ENCODE results near the gene GNG7.
A peak's percentile ranks its signal among the peaks of the same experiment; 100 is the strongest.
"Not testable (repeated sequence)": the region's sequence is repeated elsewhere in the genome, so short reads cannot be mapped to it uniquely, and the experiment has no call there.

The GNG7 gene

GRCh38 chr19:2547033-2547680 lies 155.3 kb downstream of the GNG7 start:
- DNase-seq: no peak

DNA sequence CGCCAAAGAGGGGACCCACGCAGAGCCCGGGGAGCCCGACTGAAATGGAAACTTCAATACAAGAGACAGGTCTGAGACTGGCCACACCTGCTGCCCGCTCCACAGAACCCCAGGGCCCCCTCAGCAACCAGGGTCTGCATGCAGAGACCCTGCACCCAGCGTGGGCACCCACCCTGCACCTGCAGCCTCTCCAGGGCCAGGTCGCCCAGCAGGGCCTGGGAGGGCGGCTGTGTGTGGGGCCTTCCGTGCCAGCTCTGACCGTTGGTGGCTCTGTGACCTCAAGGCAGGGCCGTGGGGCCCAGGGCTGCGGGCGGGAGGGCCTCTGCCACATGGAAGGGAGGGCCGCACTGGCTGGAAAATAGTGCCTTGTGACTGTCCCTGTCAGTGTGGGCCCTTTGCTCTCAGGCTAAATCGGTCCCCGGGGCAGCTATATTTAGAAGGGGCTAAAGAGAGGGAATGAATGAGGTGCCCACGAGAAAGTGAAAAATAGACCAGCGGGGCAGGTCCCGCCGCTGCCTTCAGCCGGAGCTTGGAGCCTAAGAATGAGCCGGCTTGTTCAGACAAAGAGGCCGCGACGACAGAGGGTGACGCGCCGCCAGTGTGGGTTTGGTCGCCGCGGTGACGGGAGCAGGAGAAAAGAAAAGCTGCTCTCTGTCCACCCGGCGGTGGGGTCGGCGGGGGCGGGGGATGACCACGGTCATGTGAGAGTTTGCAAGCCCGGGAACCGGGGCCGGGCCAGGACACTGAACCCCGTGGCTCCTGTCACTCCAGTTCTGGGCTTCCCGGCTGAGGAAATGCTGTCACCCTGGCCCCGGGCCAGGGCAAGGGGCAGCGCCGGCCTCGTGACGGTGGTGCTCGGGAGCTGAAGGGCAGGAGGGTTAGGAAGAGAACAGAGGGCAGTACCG lies 156.1 kb downstream of the GNG7 start:
- DNase-seq: peak; percentile 68

DNA sequence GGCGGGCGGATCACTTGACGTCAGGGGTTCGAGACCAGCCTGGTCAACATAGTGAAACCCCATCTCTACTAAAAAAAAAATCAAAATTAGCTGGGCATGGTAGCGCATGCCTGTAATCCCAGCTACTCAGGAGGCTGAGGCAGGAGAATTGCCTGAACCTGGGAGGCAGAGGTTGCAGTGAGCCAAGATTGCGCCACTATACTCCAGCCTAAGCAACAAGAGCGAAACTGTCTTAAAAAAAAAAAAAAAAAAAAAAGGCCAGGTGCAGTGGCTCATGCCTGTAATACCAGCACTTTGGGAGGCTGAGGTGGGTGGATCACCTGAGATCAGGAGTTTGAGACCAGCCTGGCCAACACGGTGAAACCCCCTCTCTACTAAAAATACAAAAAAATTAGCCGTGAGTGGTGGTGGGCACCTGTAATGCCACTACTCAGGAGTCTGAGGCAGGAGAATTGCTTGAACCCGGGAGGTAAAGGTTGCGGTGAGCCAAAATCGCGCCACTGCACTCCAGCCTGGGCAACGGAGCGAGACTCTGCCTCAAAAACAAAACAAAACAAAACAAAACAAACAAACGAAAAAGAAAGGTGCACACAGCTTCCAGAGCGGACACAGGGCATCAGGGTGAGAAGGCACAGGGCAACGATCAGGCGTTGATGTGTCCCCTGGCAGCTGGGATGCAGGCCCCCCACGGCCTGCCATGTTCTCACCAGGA lies 156.9 kb downstream of the GNG7 start:
- not testable (repeated sequence) for DNase-seq

DNA sequence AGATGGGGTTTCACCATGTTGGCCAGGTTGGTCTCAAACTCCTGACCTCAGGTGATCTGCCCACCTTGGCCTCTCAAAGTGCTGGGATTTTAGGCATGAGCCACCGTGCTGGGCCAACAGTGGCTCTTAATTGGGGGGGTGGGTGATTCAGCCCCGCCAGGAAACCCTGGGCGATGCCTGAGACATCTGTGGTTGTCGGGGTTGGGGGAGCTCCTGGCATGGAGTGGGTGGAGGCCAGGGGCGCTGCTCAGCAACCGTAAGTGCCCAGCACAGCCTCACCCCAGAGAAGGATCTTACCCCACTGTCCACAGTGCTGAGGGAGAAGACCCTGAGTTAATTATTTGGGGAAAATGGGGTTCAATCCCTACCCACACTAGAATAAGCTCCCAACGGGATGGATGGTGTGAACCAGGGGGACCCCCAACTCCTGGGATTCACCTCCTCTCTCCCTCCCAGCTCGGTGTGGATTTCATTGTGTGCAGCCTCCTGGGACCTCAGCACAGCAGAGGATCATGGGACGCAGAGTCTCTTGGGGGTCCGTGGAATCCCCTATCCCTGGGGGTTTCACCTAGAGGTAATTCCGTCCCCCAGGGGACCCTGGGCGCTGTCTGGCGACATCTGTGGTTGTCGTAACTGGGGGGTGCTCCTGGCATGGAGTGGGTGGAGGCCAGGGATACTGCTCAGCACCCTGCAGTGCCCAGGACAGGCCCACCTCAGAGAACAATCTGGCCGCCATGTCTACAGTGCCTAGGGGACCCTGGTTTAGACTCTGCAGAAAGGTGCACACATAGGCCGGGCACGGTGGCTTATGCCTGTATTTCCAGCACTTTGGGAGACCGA lies 157.7 kb downstream of the GNG7 start:
- DNase-seq: no peak

DNA sequence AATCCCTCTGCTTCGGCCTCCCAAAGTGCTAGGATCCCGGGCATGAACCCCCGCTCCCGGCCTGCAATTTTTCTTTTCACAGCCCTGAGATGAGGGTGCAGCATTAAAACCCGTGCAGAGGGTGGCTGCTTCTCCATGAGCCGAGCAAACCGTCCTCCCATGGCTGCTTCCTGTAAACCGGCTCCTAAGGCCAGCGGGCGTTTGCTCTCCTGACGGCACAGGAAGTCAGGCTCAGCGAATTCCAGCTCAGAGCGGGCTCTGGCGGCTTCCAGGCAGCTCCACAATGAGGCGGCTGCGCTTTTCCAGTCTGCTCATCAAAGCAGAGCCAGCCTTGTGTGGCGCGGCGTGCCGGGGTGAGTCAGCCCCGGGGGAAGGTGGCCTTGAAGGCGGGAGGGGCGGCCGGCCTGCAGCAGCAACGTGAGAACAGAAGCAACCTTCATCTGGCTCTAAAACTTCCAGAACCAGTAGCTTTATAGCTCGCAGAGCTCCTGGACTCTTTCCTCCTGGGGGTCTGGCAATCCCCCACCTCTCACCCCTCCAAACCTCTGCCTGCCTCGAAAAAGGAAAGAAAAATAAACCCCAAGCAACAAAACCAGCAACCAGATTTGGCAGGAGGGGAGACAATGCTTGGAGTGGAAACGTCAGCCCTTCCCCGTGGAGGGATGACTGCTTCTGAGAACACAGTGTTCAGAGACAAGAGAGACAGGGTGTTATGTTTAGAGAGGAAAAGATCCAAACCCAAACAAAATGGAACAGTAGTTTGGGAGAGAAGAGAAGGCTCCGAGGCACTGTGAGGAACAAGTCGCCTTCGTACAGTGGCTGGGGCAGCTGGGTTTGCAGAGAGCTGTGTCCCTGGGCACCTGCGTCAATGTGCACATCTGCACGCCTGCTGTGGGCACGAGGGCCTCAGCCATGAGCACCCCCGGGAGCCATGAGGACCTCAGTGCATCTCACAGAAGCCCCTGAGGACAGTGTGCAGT lies 158.7 kb downstream of the GNG7 start:
- peak; percentile 91 for DNase-seq

DNA sequence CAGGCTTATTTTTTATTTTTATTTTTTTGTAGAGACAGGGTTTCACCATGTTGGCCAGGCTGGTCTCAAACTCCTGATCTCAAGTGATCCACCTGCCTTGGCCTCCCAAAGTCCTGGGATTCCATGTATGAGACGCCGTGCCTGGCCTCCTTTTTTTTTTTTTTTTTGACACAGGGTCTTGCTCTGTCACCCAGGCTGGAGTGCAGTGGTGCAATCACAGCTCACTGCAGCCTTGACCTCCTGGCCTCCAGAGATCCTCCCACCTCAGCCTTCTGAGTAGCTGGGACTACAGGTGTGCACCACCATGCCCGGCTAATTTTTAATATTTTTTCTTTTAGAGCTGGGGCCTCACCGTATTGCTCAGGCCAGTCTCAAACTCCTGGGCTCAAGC lies 159.4 kb downstream of the GNG7 start:
- not testable (repeated sequence) for DNase-seq

DNA sequence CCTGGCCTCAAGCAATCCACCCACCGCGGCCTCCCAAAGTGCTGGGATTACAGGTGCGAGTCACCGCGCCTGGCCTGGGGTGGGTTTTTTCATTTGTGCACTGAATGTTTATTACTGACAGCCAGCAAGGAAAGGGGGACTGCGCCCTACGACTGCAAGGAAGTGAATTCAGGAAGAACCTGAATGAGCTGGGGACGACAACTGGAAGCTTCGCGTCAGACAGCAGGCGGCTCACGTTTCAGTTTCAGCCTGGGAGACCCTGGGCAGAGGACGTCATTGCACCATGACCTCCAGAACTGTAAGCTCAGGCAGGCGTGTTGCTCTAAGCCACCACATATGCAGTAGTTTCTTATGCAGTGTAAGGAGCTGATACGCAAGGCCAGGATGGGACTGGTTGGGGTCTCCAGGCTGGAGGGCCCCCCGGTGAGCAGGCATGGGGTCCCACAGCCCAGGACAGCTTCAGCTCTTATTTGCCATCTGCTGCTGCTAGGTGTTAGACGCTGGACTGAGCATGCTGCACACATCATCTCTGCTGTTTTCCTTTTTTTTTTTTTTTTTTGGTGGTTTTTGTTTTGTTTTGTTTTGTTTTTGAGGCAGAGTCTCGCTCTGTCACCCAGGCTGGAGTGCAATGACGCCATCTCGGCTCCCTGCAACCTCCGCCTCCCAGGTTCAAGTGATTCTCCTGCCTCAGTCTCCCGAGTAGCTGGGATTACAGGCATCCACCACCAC lies 160.0 kb downstream of the GNG7 start:
- no peak for DNase-seq

DNA sequence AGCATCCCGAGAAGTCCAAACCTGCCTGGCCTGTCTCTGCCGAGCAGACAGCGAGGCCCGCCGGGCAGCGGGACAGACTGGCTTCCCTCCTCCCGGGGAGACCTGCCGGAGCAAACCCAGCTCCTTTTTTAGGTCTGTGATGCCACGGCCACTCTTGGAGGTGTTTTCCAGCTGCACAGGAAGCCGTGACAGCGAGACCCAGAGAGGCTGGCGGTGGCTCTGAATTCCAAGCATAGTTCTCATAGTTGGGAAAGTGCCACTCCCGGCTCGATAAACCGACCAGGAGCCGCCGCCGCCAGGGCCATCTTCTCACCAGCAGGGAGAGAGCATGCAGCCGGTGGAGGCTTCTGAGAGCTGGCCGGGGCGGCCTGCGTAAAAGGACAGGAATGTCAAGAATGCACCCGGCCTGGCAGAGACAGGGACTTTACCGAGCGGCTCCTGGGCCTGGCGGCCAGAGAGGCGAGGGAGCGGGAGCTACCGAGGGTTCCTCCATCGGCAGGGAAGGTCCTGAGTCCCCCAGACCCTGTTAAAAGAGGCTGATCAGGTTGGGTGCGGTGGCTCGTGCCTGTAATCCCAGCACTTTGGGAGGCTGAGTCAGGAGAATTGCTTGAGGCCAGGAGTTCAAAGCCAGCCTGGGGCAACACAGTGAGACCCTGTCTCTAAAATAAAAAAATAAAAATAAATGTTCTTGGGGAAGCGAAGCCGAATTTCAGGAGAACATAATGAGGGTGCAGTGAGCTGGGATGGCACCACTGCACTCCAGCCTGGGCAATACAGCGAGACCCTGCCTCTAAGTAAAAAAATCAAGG lies 161.6 kb downstream of the GNG7 start:
- DNase-seq: peak; percentile 89

DNA sequence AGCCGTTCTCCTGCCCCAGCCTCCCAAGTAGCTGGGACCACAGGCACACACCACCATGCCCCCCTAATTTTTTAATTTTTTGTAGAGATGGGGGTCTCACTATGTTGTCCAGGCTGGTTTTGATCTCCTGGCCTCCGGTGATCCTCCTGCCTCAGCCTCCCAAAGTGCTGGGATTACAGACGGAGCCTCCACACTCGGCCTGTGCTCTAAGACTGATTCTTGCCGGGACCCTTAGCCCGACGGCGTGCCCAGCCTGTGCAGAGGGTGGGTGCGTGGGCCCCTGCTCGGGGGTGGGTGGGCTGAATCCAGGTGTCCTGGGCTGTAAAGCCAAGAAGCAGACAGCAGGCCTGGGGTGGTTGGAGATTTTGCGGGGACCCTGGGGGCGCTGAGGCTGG lies 162.2 kb downstream of the GNG7 start:
- DNase-seq: no peak

DNA sequence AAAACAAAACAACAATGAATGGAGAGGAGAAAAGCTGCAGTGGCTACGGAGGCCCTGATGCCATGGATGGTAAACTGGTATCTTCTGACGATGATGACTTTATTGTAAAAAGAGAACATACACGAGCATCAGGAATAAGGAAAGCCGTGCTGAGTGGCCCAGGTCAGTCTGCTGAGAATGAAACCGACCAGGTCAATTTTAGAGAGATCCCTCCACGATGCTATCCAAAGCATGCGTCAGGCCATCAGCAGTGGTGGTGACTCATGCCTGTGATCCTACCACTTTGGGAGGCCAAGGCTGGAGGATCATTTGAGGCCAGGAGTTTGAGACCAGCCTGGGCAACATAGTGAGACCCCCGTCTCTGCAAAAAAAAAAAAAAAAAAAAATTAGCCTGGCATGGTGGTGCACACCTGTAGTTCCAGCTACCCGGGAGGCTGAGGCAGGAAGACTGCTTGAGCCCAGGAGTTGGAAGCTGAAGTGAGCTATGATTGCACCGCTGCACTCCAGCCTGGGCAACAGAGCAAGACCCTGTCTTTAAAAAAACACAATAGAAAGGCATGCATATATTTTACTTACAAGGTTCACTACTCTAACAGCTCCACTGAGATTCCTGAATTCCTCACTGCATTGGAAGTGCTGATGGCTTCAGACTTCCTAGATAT lies 164.3 kb downstream of the GNG7 start:
- no peak for DNase-seq

GRCh38 chr19:2537584-2537983 lies 164.9 kb downstream of the GNG7 start:
- not testable (repeated sequence) for DNase-seq

DNA sequence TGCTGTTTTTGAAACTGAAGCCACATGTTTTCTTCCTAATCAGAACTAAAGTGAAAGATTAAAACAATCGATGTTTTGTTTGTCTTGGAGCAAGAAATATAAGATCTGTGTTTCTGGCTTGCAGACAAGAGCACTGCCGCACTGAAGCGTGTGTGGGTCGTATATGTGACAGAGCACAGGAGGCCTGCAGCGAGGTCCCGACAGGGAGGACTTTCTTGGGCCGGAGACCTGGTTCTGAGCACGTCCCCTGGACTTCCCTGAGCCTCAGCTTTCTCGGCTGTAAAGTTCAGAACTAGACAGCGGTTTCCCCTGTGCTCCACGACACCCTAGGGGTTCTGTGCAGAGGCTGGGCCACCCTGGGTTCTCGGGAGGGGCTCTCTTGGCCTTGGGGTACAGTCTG lies 166.0 kb downstream of the GNG7 start:
- no peak for DNase-seq

DNA sequence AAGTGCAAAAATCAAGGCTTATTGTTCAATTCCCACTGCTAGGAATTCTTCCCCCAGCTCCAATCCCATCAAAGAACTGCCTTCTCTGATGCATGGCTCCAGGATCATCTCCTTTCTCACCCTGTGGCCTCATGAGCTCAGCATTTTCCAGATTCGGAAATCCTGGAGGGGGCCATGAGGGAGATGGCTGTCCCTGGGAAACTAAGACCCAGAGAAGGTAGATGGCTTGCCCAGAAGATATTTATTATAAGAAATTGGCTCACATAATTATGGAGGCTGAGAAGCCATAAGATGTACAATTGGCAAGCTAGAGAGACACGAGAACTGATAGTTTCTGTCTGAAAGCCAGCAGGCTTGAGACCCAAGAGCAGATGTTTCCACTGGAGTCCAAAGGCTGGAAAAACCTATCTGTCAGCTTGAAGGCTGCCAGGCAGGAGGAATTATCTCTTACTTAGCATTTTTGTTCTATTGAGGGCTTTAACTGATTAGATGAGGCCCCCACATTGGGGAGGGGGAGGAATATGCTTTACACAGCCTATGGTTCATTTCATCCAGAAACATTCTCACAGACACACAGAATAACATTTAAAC lies 168.0 kb downstream of the GNG7 start:
- no peak for DNase-seq

DNA sequence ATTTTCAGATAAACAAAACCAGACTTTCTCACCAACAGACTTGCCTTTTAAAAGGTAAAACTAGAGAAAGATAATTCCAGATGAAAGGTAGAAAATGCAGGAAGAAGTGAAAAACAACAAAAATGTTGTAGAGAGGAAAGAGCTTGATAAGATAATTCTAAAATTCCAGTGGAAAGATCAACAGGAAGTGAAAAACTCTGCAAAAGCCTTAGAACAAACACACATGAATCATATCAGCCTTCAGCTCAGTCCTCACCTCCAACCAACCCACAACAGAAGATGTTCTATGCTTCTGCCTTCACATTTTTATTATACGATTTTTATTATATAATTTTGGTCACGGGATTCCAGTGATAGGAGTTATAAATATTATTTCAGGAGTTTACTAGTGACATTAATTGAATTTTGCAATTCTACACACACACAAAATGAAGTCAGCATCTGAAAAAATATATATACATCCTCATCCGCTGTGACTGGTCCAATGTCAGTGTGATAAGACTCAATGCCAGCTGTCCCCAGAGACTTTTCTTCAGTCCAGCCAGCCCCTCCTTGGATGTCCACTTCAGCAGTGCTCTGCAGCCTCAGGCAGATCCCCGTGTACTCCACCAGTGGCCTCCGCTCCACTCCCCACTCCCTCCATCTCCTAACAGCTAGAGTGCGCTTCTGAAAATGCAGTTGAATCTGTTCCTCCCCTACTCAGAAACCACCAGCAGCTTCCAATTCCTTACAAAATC lies 168.6 kb downstream of the GNG7 start:
- DNase-seq: no peak

DNA sequence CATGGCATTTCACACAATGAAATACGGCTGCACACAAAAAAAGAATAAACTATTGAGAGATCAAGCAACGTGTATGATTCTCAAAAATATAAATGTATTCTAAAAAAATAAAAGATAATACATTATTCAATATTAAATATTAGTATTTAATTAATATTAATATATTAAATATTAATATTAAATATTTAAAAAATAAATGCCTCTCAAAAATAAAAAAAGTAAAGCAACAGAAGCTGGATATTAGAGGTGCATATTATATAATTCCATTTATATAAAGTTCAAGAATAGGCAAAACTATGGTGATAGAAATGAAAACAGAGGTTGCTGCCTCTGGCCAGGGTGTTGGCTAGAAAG lies 169.4 kb downstream of the GNG7 start:
- no peak for DNase-seq

DNA sequence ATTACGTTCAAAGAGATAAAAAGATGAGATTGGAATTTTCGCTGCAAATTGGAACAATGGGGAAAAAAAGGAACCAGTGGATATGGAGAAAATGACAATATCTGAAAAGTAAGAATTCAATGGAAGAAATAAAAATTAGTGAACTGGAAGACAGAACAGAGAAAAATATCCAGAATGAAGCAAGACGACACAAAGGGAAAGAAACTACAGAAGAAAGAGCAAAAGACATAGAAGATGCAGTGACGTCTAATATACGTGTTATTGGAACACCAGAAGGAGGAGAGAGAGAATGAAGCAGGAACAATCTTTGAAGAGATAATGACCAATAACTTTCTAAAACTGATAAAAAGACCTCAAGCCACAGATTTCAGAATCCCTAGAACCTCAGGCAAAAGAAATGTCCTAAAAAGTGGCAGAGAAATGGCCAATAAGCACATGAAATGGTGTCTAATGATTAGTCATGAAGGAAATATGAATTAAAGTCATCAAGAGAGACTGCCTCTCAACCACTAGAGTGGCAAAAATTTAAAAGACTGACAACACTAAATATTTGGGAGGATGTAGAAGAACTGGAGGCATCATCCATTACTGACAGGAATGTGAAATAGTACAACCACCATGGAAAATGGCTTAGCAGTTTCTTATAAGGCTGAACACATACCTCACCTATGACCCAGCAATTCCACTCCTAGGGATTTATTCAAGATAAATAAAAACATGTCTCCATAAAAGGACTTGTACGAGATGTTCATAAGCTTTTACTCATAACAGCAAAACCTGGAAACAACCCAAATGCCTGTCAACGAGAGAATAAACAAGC lies 170.0 kb downstream of the GNG7 start:
- DNase-seq: no peak

GRCh38 chr19:2529942-2530341 lies 172.6 kb downstream of the GNG7 start:
- DNase-seq: not testable (repeated sequence)
